GM19463 (cell line): Measurements from ENCODE around the gene SLC18B1.

ENCODE experiments used
- ATAC-seq: cut with Tn5 transposase; IDR thresholded peaks from one replicate; pipeline ENCODE4 v1.9.1; 2021; ENCODE audit warnings: mild to moderate bottlenecking, moderate library complexity; ENCODE audit not compliant: unreplicated experiment

SLC18B1 gene

DNA sequence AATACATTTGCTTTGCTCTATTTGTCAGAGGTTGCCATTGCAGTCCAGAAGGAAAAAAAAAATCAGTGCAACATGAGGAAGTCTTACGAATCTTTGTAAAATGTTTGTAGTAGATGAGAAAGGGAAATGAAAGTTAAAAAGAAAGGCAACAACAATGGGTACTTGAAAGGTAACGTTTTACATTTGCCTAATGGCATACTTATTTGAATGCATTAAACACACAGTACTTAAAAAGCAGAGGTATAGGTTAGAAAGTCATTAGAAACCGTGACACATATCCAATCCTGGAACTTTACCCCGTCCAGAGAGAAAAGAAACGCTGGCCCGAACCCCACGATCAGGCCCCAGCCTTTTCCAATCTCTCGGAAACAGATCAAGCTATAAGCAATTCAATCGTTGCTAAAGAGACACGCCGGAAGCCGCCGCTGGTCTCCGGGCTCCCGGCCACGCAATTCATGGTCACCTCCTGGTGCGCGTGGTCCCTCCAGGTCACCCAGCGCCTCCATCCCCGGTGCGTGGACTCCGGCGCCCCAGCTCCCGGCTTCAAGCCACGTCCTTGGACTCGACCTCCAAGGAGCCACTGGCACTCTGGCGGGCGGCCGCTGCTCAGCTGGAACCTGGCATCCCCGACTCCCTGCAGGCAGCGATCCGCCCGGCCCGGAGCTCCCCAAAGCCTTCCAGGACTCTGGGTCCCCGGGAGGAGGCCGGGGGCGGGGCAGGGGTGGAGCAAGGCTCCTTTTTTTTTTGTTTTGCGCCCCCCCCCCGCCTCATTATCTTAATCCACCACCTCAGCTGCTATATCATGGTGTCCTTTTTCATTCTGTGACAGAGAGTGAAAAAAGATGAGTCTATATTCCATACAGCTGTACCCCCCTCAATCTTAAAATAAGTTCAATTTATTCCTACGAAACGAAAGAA, at the start of gene SLC18B1:
Gene SLC18B1, minus strand, starts transcription at position 687 of the 918 bp plus-strand sequence. Its CDS starts 181 bp downstream, at position 506.
- peak; percentile 49 for ATAC-seq

DNA sequence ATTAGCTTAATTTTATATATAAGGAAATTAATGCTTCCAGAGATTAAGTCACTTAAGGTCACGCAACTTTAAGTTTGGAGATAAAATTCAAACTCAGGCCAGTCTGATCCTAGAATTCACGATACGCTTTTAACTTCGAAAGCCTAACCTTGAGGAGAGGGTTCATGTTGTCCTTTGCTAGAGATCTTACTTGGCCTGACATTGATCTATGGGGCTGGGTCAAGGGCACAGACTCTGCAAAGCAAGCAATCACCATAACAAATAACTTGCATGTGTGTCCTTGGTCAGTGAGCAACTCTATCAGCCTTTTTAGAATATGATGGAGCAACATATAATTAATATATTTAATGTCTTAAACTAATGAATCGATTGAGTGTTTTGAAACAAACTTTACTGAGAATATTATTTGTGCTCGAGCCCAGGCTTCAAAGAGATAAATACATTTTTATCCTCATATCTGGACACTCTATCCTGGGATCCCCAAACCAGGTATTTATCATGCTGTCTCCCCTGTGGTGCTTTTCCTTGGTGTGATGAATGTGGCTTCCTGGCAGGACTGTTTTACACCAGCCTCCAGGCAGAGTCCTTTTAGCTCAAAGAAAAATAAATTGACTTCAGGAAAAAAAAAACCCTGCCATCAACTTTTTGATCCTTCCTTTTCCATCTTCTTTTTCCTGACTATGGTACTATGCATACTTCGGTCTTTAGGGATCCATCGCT, 45.0 kb upstream of the SLC18B1 start:
- ATAC-seq, result no peak

GRCh38 chr6:132841966-132842365, 43.5 kb upstream of the SLC18B1 start:
- no peak for ATAC-seq

DNA sequence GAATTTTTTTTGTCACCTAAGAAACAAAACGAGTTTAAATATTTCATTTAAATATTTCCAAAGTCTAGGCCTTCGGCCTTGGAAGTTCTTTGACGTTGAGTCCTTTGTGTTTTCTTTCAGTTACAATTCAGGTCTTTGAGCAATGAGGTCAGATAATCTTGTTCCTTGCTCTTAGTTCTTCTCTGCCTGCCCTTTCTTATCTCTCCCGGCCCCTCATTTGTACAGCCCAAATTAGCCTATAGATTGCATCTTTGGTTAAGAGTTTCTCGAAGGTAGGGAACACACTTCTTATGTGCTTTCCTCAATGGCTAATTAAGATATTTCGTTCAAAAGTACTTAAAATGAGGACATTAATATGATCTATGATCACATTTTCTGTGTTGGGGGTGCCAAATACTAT, 34.5 kb upstream of the SLC18B1 start:
- ATAC-seq, result no peak

DNA sequence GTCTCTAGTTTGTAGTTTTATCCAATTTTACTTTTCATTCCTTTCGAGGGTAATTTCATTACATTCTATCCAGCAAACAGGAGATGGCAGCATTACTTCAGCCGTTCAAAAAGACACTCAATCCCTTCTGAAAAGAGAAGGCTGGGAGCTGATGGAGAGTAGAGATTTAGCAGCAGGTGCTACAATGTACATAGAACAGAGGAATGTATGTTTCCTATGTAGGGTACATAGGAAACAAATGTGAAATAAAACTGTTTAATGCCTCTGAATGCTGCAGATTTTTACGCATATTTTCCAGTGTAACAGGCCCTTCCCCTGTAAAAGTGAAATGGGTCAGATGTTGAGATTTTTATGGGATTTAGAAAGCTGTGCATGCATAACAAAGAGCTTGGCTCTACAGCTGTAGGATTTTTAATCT, 31.9 kb upstream of the SLC18B1 start:
- no peak for ATAC-seq

GRCh38 chr6:132820629-132821381, 22.4 kb upstream of the SLC18B1 start:
- no peak for ATAC-seq

DNA sequence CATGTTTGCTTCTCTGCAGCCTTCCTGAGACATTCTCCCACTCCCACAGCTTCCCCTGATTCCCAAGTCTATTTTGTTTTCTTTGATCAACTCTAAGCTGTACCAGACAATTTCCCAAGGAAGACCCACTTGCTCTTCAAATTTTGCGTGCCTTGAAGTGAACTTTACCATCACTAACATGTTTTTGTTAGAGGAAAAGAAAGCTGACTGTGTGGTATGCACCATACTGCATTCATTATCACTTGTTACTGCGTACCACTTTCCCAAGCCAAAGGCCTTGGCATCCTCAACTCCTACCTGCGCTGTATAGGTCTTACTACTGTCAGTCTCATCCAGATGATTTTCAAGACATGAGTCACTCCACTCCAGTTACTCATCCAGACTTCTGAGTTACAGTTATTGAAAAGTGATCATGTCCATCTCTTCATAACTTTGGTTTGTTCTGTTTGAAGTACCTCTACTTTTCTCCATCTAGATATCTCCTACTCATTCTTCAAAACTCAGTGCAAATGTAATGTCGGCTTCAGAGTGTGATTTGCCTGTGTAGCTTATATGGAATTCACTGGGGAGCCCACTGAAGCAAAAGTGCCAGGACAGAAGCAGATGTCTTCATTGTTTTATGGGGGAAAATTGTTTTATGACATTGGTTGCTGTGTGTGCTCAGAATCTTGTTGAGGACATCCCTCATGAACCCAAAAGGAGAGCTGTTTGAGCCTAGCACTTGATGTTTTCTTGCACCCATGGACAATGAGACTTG, 21.1 kb upstream of the SLC18B1 start:
- ATAC-seq, result no peak

DNA sequence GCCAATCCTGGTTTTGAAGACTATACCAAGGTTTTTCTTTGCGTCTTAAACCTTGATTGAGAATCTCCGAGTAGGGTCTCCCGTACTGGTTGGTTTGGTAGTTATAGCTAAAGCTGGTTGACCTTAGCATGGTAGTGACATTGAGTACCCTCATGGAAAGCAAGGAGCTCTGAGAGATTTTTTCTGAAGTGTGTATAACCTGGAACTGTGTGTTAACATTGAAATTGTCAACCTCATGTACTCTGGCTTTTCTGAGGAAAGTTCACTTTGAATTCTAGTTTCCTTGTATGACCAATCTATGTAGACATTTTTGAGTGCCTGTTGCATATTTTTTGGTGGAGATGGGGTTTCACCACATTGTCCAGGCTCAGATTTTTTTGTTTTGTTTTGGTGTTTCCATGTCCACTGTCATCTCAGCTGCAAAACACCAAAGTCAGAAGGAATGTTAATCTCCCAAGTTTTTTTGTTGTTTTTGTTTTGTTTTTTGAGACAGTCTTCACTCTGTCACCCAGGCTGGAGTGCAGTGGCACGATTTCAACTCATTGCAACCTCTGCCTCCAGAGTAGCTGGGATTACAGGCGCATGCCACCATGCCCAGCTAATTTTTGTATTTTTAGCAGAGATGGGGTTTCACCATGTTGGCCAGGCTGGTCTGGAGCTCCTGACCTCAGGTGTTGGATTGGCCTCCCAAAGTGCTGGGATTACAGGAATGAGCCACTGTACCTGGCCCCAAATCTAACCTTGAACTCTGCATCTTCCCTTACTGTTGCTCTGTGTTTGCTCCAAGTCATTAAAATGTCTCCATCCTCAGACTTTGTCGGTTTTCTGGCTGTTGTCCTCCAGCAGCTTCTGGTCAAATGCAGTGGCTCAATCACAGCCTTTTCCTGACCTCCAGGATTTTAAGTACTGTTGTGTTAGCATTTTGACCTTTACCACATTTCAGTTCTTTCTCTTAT, 20.2 kb upstream of the SLC18B1 start:
- ATAC-seq, result no peak

DNA sequence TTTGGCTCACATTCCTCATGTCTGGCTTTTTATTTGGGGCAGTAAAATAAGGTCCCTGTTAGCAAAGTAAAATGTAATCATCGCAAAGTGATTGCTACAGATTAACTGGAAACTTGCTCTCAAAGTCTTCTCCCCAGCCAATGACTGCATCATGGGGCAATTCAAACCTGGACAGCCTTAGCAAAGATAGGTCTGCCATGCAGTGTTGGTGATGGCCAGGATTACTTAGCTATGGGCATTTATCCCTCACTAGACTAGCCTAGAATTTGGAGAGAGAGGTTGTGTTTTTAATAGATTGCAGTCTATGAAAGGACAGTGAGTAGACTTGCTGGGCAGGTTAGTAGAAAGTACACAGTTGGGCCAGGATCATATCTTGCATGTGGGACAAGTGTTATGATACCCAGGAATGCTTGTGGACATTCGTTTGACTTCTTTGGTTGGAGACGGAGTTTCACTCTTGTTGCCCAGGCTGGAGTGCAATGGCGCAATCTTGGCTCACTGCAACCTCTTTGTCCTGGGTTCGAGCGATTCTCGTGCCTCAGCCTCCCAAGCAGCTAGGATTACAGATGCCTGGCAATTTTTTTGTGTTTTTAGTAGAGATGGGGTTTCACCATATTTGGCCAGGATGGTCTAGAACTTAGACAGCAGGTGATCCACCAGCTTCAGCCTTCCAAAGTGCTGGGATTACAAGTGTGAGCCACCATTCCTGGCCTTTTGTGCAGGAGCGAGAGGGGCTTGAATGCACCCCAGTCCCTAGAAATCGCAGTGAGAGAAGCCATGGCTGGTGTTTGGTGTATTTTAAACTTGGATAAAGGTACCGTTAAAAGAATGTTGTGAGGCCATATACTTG, 19.3 kb upstream of the SLC18B1 start:
- ATAC-seq, result no peak

DNA sequence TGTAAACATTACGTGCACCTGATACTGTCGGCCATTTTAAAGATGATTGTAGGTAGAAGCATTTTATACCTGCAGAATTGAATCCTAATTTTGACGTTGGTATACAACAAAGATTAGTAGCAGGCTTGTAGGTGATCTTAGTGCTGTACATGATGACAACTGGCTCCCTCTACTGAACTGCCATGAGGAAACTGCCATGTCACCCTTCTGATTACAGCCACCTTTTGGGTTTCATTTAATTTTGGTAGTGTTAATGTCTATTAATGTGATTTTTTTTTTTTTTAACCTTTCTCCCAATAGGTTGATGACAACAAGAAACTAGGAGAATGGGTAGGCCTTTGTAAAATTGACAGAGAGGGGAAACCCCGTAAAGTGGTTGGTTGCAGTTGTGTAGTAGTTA, 18.2 kb upstream of the SLC18B1 start:
- ATAC-seq, result no peak

DNA sequence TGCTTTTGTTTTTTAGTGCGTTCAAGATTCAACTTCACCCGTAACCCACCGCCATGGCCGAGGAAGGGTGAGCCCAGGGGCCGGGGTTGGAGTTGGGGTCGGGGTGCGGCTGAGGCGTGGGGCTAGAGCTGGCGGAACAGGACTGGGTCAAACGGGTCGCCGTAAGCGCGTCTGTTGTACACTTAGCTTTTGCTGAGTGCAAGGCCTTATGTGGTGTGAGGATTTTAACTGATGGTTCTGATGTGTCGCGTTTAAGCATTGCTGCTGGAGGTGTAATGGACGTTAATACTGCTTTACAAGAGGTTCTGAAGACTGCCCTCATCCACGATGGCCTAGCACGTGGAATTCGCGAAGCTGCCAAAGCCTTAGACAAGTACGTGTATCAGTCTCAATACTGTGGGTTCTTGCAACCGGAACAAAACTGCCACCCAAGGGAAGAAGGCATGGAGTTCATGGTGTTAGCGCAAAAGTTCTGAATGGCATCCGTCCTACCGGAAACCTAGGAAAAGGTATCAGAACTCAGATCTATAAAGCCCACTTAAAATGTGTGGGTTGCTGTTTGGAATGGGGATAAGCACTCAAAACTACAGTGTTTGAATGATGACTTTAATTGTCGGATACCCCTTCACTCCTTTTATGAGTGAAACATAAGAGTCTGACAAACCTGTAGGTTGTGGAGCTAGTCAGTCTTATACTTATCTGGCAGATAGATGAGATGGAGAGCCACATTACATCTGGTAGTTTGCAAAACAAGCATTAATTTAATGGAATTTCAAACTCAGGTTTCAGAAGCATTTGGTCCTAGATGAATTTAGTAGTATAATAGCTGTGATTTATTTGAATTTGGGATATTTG, 16.5 kb upstream of the SLC18B1 start:
- no peak for ATAC-seq

GRCh38 chr6:132813173-132813856, 14.9 kb upstream of the SLC18B1 start:
- ATAC-seq, result peak; percentile 20

DNA sequence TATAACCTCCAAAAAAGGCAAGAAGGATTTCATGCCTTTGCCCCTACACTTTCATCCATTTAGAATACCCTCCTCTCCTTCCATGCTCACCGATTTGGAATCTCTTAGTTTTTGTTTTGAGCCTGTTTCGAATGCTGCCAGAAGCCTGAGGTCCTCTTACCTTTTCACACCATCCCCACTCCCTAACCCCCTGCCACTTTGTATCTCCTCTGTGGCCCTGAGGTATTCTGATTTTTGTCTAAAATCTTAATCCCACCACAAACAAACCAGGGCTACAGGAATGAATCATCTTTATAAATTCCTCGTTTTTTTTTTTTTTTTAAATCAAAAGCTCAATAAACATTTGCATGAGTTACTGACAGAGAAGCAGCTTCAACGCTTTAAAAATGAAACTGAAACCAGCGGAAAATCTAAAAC, 14.3 kb upstream of the SLC18B1 start:
- ATAC-seq, result peak; percentile 3

GRCh38 chr6:132812255-132812732, 13.9 kb upstream of the SLC18B1 start:
- ATAC-seq, result no peak

DNA sequence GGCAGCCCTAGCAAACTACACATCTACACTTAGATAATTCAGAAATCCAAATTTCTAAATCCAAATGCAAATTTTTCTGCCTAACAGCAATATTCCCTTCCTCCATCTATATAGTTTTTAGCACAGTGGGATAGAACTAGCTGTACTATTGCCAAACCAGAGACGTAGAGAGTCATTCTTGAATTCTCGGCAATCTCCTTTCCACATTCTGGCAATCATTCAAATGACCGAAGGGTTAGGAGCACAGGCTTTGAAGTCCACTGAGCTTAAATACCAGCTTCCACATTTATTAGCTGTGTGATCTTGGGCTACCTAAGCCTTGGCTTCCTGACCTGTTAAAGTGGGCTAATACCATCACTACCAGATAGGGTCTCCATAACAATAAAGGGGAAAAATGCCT, 12.8 kb upstream of the SLC18B1 start:
- ATAC-seq, result no peak

- ATAC-seq, result no peak
Measured at GRCh38 chr6:132805548-132805947, 7.1 kb upstream of the SLC18B1 start.

DNA sequence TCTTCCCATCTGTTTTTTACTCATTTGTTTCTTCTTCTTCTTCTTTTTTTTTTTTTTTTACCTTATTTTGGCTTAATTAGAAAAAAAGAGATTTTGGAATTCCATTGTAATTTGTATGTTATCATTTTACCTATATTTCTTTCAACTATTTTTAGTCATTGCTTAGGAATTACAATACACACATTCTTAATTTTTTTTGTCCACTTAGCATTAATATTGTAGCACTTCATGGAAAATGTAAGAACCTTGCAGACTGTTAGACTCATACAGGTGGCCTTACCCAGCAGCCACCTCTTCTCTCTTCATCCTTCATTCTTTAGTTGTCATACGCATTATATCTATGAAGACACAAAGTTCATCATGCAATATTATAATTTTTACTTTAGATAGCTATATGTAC, 5.8 kb upstream of the SLC18B1 start:
- ATAC-seq, result no peak
